MM.1S (cell line): ENCODE data around the gene AGTRAP.

Experiments
- DNase-seq: peaks from one replicate; pipeline ENCODE4 v3.0.0-alpha.2; 2015
- H2AFZ ChIP-seq: fragments of 300-600 bp; sonication (generic); 2 replicates; pipeline ENCODE4 v1.6.0; 2016; ENCODE audit warnings: antibody characterized with exemption, low read length
- H3F3A ChIP-seq: fragments of 300-600 bp; sonication (generic); 2 replicates; pipeline ENCODE4 v1.6.1; 2016; ENCODE audit warnings: mild to moderate bottlenecking, antibody characterized with exemption, low read length, moderate library complexity, mixed read lengths; ENCODE audit not compliant: insufficient read depth
- H3K27ac ChIP-seq: fragments of 300-600 bp; sonication (generic); 2 replicates; pipeline ENCODE4 v1.5.1; 2016; ENCODE audit warnings: mild to moderate bottlenecking, low read length
- H3K27me3 ChIP-seq: fragments of 300-600 bp; sonication (generic); replicated peaks from 2 replicates; pipeline ENCODE4 v1.6.0; 2016; ENCODE audit warnings: low read length; ENCODE audit not compliant: insufficient read depth
- H3K36me3 ChIP-seq: fragments of 300-600 bp; sonication (generic); replicated peaks from 2 replicates; pipeline ENCODE4 v1.6.1; 2016; ENCODE audit warnings: mild to moderate bottlenecking, low read length, mixed read lengths; ENCODE audit not compliant: insufficient read depth
- H3K4me1 ChIP-seq: fragments of 300-600 bp; sonication (generic); 2 replicates; pipeline ENCODE4 v1.6.1; 2016; ENCODE audit warnings: low read length, mixed read lengths
- H3K4me2 ChIP-seq: fragments of 300-600 bp; sonication (generic); 2 replicates; pipeline ENCODE4 v1.6.0; 2016; ENCODE audit warnings: low read depth, low read length
- H3K4me3 ChIP-seq: fragments of 300-600 bp; sonication (generic); 2 replicates; pipeline ENCODE4 v1.5.1; 2016; ENCODE audit warnings: low read length, mixed read lengths
- H3K79me2 ChIP-seq: fragments of 300-600 bp; sonication (generic); 2 replicates; pipeline ENCODE4 v1.6.1; 2016; ENCODE audit warnings: mixed run types, low read length, mixed read lengths
- H3K9ac ChIP-seq: fragments of 300-600 bp; sonication (generic); 2 replicates; pipeline ENCODE4 v1.6.1; 2016; ENCODE audit warnings: low read length, mixed read lengths
- H3K9me2 ChIP-seq: fragments of 300-600 bp; sonication (generic); replicated peaks from 2 replicates; pipeline ENCODE4 v1.6.1; 2016; ENCODE audit warnings: mild to moderate bottlenecking, low read length, mixed read lengths; ENCODE audit not compliant: insufficient read depth
- H3K9me3 ChIP-seq: fragments of 300-600 bp; sonication (generic); replicated peaks from 2 replicates; pipeline ENCODE4 v1.6.1; 2016; ENCODE audit warnings: mild to moderate bottlenecking, low read length, mixed read lengths; ENCODE audit not compliant: insufficient read depth
- H4K20me1 ChIP-seq: fragments of 300-600 bp; sonication (generic); 2 replicates; pipeline ENCODE4 v1.6.1; 2016; ENCODE audit warnings: mild to moderate bottlenecking, low read length, moderate library complexity, mixed read lengths; ENCODE audit not compliant: insufficient read depth
- CTCF ChIP-seq: fragments of 300-600 bp; sonication (generic); IDR thresholded peaks from 2 replicates; pipeline ENCODE4 v1.5.1; 2016; ENCODE audit warnings: antibody characterized with exemption, low read length, mixed read lengths
- EZH2 ChIP-seq: fragments of 300-600 bp; sonication (generic); optimal IDR thresholded peaks from 2 replicates; pipeline ENCODE3; 2017; ENCODE audit warnings: low read depth, mild to moderate bottlenecking, antibody characterized with exemption, low read length, mixed read lengths
- EZH2phosphoT487 ChIP-seq: fragments of 300-600 bp; sonication (generic); IDR thresholded peaks from 2 replicates; pipeline ENCODE4 v1.6.1; 2018; ENCODE audit warnings: antibody characterized with exemption, low read length

The AGTRAP gene

GRCh38 chr1:11748294-11749202, 12.6 kb downstream of the AGTRAP start:
- H3K27me3 ChIP-seq, result no peaks in the 10 kb centered on the region
- H3K9me2 ChIP-seq, result no peaks in the 10 kb centered on the region
- DNase-seq, result no peak
- H3K36me3 ChIP-seq, result no peaks in the 10 kb centered on the region
- no peak overlapping the region for H3K9ac ChIP-seq
- H3F3A ChIP-seq, result no peaks in the 10 kb centered on the region
- 0 out of 2 replicates have a peak, but pooled peaks cover 3% of the 10 kb centered on the region for H3K4me1 ChIP-seq
- no peak overlapping the region for H2AFZ ChIP-seq
- H3K79me2 ChIP-seq, result no peaks in the 10 kb centered on the region
- no peak for TF ChIP-seq CTCF
- no peak for TF ChIP-seq EZH2phosphoT487
- no peak for TF ChIP-seq EZH2
- H3K9me3 ChIP-seq, result no peaks in the 10 kb centered on the region
- no peak overlapping the region for H3K27ac ChIP-seq
- H3K4me3 ChIP-seq, result no peak overlapping the region
- no peak overlapping the region for H3K4me2 ChIP-seq
- H4K20me1 ChIP-seq, result no peaks in the 10 kb centered on the region

GRCh38 chr1:11749203-11749689, 13.3 kb downstream of the AGTRAP start:
- Histone ChIP-seq H3K36me3 (no peaks in the 10 kb centered on the region), H3K27me3 (no peaks in the 10 kb centered on the region), H3K9ac (no peak overlapping the region), H2AFZ (no peak overlapping the region), H3K9me2 (no peaks in the 10 kb centered on the region), H4K20me1 (no peaks in the 10 kb centered on the region), H3K4me3 (no peak overlapping the region), H3K4me1 (0 out of 2 replicates have a peak, but pooled peaks cover 3% of the 10 kb centered on the region), H3K4me2 (no peak overlapping the region), H3K9me3 (no peaks in the 10 kb centered on the region), H3K27ac (no peak overlapping the region), H3F3A (no peaks in the 10 kb centered on the region), H3K79me2 (no peaks in the 10 kb centered on the region)
- peak; percentile 58 for TF ChIP-seq CTCF
- TF ChIP-seq EZH2phosphoT487, result no peak
- peak; percentile 49 for DNase-seq

- H3K4me2 ChIP-seq, result no peak overlapping the region
- no peaks in the 10 kb centered on the region for H4K20me1 ChIP-seq
- H3K36me3 ChIP-seq, result no peaks in the 10 kb centered on the region
- H3K4me3 ChIP-seq, result no peak overlapping the region
- H3K4me1 ChIP-seq, result 0 out of 2 replicates have a peak, but pooled peaks cover 3% of the 10 kb centered on the region
- no peak overlapping the region for H3K27ac ChIP-seq
- H3F3A ChIP-seq, result no peaks in the 10 kb centered on the region
- no peaks in the 10 kb centered on the region for H3K79me2 ChIP-seq
- no peaks in the 10 kb centered on the region for H3K27me3 ChIP-seq
- H3K9me2 ChIP-seq, result no peaks in the 10 kb centered on the region
- TF ChIP-seq EZH2phosphoT487 (no peak), EZH2 (no peak), CTCF (no peak)
- H2AFZ ChIP-seq, result no peak overlapping the region
- H3K9me3 ChIP-seq, result no peaks in the 10 kb centered on the region
- H3K9ac ChIP-seq, result no peak overlapping the region
- DNase-seq, result no peak
Measured at GRCh38 chr1:11749996-11750395, 14.1 kb downstream of the AGTRAP start.
